Omental fat pad (tissue), 4 donors: Measurements from ENCODE around the gene ADAMTSL3. TPM values are rescaled to one million over a fixed set of nuclear protein-coding genes. Genes with fewer than 3 reads are reported as not detected.

Experiments
- ATAC-seq: fragments of 150-250 bp; one replicate; pipeline ENCODE4 v1.9.1; 2016; ENCODE audit warnings: mild to moderate bottlenecking, moderate library complexity; ENCODE audit not compliant: low FRiP score
- DNase-seq: peaks from one replicate; pipeline ENCODE4 v3.0.0-alpha.2; 2019; ENCODE audit warnings: low spot score
- total RNA-seq, 4 donors: library from RNA; depleted of rRNA; stranded (reverse); fragments of >200 nt; gene quantifications; one replicate each; pipeline ENCODE4 v1.1.0, GENCODE V29; 2016
- TF ChIP-seq, protein P1 (sequence below), 3 donors: fragments of 450-650 bp; IDR thresholded peaks; one replicate each; pipeline ENCODE4 v1.5.1; 2016 to 2017; ENCODE audit warnings: antibody characterized with exemption in 3 of 3, mild to moderate bottlenecking in 3 of 3, moderate library complexity in 2 of 3

Gene ADAMTSL3
- total RNA-seq, 4 donors from 2014 or later, result 4.9 to 28.1 (median 8.4) TPM

- DNase-seq (no peak), ATAC-seq (no peak)
- TF ChIP-seq, protein P1, sequence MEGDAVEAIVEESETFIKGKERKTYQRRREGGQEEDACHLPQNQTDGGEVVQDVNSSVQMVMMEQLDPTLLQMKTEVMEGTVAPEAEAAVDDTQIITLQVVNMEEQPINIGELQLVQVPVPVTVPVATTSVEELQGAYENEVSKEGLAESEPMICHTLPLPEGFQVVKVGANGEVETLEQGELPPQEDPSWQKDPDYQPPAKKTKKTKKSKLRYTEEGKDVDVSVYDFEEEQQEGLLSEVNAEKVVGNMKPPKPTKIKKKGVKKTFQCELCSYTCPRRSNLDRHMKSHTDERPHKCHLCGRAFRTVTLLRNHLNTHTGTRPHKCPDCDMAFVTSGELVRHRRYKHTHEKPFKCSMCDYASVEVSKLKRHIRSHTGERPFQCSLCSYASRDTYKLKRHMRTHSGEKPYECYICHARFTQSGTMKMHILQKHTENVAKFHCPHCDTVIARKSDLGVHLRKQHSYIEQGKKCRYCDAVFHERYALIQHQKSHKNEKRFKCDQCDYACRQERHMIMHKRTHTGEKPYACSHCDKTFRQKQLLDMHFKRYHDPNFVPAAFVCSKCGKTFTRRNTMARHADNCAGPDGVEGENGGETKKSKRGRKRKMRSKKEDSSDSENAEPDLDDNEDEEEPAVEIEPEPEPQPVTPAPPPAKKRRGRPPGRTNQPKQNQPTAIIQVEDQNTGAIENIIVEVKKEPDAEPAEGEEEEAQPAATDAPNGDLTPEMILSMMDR (IDR thresholded peaks at IDR 0.05), result no peak
Observed at GRCh38 chr15:83858820-83859505, 205.0 kb downstream of the ADAMTSL3 start.

GRCh38 chr15:83866692-83867091 is 212.8 kb downstream of the ADAMTSL3 start:
- TF ChIP-seq, protein P1 (IDR thresholded peaks at IDR 0.05), result no peak
- DNase-seq, result no peak
- ATAC-seq, result no peak

- no peak for ATAC-seq
- TF ChIP-seq, protein P1 (IDR thresholded peaks at IDR 0.05), result no peak
- no peak for DNase-seq
Observed at GRCh38 chr15:83869341-83869740, 215.4 kb downstream of the ADAMTSL3 start.

DNA sequence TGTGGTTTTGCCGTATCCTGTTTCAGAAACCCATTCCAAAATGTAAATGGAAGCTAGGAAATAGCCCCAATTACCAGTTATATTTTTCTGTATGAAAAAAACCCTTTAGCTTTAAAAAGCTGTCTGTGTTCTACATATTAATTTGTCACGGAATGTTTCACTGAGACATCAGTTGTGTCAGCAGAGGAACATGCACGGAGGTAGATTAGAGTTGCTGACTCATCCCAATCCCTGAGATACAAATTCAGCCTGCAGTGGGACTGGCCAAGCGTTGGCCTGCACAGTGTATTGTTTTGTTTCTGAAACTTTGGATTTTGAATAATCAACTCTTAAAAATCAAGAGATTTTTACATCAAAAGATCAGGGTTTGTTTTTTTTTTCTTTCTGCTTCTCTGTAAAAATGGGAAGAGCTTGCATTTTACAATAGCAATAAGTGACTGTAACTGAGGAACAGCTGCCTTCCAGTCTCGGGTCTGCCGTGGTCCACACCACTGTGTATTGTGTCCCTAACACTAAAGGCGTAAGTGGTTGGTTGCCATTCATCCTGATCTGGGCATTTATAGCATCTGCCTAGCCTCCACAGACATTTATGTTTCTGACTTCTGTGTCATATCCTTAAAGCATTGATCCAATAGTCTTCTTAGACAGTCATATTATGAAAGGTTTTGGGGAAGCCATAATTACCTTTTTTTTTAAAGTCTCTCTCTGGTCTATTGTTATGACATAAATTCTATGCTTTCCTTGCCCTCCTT is 218.1 kb downstream of the ADAMTSL3 start:
- no peak for DNase-seq
- TF ChIP-seq, protein P1 (IDR thresholded peaks at IDR 0.05), result no peak
- peak; percentile 94 for ATAC-seq

- DNase-seq (no peak), ATAC-seq (no peak)
- TF ChIP-seq, protein P1 (IDR thresholded peaks at IDR 0.05), result no peak
Observed at GRCh38 chr15:83873966-83874365, 220.0 kb downstream of the ADAMTSL3 start.

DNA sequence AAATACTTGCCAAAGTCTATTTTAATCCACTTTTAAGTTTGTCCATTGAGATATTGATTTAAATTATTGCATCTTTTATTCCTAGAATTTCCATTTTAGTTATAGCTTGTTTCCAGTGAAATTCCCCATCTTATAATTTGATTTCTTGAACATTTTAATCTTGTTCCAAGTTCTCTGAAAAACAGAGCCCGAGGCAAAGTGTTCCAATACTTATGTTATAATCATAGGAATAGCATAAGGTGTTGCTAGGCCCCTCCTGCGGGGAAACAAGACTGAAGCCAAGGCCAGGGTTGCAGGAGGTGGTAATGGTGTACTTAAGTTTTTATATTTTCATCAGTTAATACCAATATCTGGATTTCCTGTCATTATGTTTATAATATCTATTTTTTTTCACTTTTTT is 226.6 kb downstream of the ADAMTSL3 start:
- TF ChIP-seq, protein P1 (IDR thresholded peaks at IDR 0.05), result no peak
- DNase-seq, result no peak
- no peak for ATAC-seq

DNA sequence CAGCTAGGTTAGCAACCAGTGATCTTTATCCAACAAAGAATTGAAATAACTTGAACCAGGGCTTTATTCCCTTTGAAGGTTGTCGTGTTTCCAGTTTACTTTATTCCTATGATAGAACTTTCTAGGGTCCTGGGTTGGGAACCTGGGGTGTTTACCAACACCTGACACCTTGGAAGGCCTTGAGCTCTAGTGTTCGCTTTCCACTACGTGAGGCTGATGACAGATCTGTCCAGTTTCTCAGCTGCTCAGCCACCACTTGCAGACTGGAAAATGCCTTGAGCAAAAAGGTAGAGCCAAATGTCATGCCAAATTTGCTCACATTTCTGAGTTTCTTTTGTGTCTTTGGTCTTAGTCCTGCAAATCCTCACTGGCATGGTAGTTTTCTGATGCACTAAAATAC is 227.2 kb downstream of the ADAMTSL3 start:
- no peak for ATAC-seq
- TF ChIP-seq, protein P1 (IDR thresholded peaks at IDR 0.05), result no peak
- no peak for DNase-seq
